ENCODE results near the gene ATP6V1F.

The ATP6V1F gene

DNA sequence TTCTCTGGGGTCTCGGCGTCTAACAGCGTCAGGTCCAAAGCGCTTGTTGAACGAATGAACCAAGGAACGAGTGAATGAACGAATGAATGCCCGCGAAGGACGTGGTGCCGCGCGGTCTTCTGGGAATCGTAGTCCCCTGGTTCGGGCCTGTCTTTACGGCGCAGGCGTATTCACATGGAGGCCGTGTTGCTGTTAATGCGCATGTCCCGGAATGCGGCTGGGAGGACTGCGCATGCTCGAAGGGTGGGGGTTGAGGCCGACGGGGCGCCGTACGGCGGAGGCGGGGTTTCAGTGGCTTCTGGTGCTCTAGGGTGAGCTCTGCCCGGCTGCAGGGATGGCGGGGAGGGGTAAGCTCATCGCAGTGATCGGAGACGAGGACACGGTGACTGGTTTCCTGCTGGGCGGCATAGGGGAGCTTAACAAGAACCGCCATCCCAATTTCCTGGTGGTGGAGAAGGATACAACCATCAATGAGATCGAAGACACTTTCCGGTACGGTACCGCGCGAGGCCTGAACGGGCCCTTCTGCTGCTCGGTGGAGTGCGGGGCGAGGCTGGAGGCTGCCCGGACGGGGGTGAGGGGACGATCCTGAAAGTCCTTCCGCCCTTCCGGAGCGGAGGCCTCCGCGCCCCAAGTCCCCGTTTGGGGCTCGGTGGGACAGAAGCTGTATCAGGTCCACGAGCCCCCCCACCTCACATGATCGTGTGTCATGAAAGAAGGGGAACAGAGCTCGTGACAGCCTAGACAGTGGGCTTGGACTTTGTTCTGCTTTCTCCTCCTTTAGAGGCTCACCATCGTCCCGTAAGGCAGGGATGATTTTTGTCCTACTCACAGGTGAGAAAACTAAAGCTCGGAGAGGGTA, at the start of gene ATP6V1F:
Gene ATP6V1F (plus strand): TSS at position 286 of the 862 bp plus-strand sequence. CDS start 49 bp downstream, at position 335.
- peak; percentile 99 for DNase-seq (ENCODE audit: low spot score)

GRCh38 chr7:128814499-128814898, 48.2 kb upstream of the ATP6V1F start:
- no peak for DNase-seq (ENCODE audit: low spot score)

- DNase-seq (ENCODE audit: low spot score): no peak
Measured at GRCh38 chr7:128815289-128815942, 47.2 kb upstream of the ATP6V1F start.

DNA sequence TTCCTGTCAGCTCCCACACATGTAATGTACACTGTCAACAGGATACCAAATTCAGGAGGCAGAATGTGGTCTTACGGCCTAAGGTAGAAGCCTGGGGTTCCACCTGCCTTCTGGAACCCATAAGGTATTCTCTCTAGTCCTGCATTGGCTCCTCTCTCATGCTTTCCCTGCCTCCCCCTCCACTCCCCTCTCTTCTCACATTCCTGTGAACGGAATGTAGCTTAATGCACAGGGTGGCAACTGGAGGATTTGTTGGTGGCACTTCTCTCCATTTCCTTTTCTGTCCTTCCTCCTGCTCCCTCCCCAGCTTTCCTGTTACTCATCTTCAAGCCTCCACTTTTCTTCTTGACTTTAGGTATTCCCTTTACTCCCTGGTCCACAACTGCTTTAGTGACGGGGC, 44.0 kb upstream of the ATP6V1F start:
- DNase-seq (ENCODE audit: low spot score): no peak

DNA sequence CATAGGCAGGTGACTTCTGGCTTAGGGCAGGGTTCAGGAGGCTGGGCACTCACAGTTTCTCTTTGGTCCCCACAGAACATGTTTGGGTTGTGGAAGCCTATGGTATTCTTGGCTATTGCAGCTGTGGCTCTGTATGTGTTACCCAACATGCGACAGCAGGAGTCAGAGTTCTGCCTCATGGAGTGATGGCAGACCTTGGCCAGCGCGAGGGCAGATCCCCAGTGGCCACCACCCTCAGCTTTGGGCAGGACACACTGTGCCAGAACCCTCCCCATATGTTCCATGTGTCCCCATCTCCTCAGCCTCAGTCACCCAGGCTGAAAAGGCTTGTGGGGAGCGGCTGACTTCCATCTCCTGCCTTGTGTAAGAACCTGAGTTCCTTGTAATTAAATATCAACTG, 40.9 kb upstream of the ATP6V1F start:
- no peak for DNase-seq (ENCODE audit: low spot score)

- DNase-seq (ENCODE audit: low spot score): no peak
Measured at GRCh38 chr7:128826512-128826911, 36.1 kb upstream of the ATP6V1F start.

GRCh38 chr7:128826916-128827247, 35.8 kb upstream of the ATP6V1F start:
- DNase-seq (ENCODE audit: low spot score): no peak

- no peak for DNase-seq (ENCODE audit: low spot score)
Measured at GRCh38 chr7:128827248-128827958, 35.3 kb upstream of the ATP6V1F start.

DNA sequence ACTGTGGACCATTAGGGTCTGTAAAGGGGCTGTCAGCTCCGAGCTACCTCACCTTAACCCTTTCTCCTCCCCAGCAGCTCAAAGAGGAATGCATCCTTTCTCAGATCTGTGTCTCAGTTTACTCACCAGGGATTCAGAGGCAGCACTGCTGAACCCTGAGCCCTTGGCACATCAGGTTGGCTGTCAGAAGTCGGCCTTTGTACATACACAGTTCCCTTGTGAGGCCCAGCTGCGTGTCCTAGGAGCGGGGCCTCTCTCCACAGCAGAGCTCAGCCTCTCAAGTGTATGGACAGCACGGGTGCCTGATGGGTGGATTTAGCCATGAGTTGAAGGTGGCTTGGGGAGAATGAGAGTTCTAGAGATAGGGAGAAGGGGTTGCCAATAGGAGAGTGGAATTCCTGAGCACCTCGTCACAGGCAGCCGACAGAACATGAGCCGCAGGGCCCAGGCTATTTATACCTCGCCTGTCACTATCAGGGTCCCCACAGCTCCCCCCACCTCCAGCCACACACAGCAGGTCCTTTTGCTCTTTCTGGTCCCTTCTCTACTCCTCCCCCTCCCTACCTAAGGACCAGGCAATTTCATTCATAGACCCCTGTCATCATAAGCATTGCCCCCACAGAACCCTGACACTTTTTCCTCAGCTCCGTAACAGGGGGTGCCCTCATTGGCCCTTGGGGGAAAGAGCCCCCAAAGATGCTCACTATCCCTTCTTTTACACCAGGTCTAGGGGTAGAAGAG, 34.5 kb upstream of the ATP6V1F start:
- DNase-seq (ENCODE audit: low spot score): no peak

DNA sequence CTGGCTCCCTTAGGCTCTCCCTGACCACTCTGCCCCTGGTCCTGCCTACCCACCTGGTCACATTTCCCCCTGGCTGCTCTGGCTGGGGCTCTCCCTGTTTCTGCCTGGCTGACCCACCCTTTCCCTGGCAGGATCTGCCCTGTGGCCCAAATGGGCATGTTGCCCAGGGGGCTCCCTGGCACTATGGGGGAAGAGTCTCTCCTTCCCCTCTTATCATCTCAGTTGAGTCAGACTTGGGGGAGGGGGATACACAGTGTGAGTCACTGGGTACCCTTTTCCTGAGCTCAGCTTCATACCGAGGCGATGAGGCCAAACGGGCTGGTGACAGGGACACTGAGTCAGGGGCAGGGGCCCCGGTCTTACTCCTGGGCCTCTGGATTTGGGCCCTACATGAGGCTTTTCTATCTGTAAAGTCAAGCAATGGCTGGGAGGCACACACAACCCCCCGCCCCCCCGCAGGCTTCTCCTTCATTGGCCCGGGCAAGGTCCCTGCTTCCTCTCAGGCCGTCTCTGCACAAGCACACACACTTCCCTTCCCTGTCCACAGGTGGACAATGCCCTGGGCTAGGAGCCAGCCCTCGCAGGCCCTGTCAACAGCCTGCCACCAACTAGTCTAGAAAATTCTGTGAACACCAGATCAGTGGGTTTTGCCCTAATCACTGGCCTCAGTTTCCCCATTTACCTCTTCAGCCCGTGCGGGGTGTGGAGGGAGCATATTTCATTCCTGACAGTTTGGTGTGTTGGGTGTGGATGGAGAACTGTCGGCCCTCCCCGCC, 33.1 kb upstream of the ATP6V1F start:
- no peak for DNase-seq (ENCODE audit: low spot score)

GRCh38 chr7:128830231-128831177, 32.2 kb upstream of the ATP6V1F start, which contains the start of gene FLNC:
Gene FLNC (plus strand): TSS chr7:128830406. CDS start chr7:128830638, 232 bp downstream.
- no peak for DNase-seq (ENCODE audit: low spot score)

DNA sequence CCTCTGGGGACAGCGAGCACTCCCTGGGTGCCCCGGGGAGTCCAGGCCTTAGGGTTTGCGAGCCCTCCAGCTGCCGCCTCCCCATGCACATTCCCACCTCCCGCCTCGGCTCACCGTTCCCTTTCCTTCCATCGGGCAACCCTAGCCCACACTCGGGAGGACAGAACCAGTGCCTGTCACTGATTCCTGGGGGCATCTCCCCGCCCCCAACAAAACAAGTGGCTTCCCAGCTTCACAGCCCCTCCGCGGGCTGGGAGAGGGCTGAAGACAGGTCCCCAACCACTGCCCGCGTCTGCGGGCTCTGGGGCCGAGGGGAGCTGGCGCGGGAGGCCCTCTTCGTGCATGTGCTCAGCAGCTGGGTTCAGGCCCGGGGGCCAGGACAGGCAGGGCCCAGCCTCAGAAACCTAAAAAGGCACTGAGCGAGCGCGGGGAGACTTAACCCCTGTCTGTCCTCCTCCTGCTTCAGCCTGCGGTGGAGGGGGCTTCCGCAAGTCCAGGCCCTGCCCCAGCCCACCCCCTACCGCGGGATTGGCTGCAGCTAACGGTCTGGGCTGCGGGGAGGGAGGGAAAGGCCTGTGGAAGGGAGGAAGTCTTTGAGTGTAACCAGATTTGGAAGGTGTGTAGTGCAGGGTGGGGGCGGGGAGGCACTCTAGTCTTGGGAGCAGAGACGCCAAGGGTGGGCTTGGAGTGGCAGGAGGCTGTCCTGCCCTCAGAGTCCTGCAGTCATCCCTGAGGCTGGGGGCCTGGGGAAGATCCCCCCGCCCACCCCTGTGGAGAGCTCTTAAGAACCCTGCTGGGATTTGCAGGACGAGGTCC, 31.3 kb upstream of the ATP6V1F start:
- no peak for DNase-seq (ENCODE audit: low spot score)

- no peak for DNase-seq (ENCODE audit: low spot score)
Measured at GRCh38 chr7:128831994-128832879, 30.4 kb upstream of the ATP6V1F start.

GRCh38 chr7:128832880-128833147, 29.8 kb upstream of the ATP6V1F start:
- DNase-seq (ENCODE audit: low spot score): no peak

DNA sequence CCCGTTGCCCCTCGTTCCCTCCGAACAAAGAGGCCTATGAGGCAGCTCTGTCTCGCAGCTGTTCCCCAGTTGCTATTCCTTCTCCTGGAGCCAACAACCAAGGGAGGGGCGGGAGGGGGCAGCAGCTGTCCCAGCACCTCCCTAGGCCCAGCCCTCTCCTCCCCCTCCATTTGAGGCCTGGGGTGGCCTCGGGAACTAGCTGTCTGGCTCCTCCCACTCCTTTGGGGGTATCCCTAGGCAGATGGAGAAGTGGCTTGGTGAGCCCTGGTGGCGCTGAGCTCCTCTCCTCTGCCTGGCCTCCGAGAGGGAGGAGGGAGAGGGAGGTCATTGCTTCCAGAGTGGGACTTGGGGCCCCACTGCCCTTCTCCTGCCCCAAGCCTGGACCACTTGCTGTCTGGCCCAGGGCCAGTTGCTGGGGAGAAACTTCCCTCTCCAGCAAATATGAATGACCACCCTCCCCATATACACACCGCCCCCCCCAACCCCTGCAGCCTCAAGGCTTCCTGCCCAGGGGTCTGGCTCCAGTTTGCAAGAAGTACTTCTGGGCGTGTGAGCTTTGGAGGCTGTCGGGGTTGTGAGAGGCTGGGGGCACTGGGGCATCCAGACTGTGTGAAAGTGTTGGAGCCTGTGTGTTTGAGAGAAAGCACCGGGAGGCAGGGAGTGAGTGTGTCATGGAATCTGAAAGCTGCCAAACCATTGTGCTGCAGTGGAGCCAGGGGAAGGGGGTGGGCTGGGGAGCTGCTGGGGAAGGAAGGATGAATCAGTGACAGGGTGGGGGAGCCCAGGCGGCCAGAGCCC, 29.3 kb upstream of the ATP6V1F start:
- DNase-seq (ENCODE audit: low spot score): no peak

GRCh38 chr7:128833946-128834325, 28.7 kb upstream of the ATP6V1F start:
- no peak for DNase-seq (ENCODE audit: low spot score)

GRCh38 chr7:128835231-128835751, 27.4 kb upstream of the ATP6V1F start:
- DNase-seq (ENCODE audit: low spot score): no peak

Data from germinal center (tissue), 1 donor.